ENCODE data around the gene HSPA1L.
"Not testable (repeated sequence)": the region's sequence is repeated elsewhere in the genome, so short reads cannot be mapped to it uniquely, and the experiment has no call there.

HSPA1L gene

GRCh38 chr6:31836474-31837368 is 21.6 kb upstream of the HSPA1L start:
- no peak for DNase-seq

GRCh38 chr6:31836047-31836473 is 21.0 kb upstream of the HSPA1L start:
- DNase-seq = peak; percentile 25

- DNase-seq = peak; percentile 99
Observed at GRCh38 chr6:31834367-31835250, 19.5 kb upstream of the HSPA1L start.

GRCh38 chr6:31831350-31832215 is 16.5 kb upstream of the HSPA1L start:
- DNase-seq = no peak

- DNase-seq = no peak
Observed at GRCh38 chr6:31830886-31831335, 15.8 kb upstream of the HSPA1L start.

- DNase-seq = peak; percentile 66
Observed at GRCh38 chr6:31829633-31830283, 14.7 kb upstream of the HSPA1L start.

- peak; percentile 100 for DNase-seq
Observed at GRCh38 chr6:31827286-31828079, 12.4 kb upstream of the HSPA1L start, which contains the start of gene HSPA1B. Gene HSPA1B, plus strand, starts transcription at chr6:31827738. Its CDS starts 213 bp downstream, at chr6:31827951.

GRCh38 chr6:31826793-31827285 is 11.8 kb upstream of the HSPA1L start:
- DNase-seq = no peak

- no peak for DNase-seq
Observed at GRCh38 chr6:31825553-31825952, 10.5 kb upstream of the HSPA1L start.

- DNase-seq = not testable (repeated sequence)
Observed at GRCh38 chr6:31823592-31824196, 8.6 kb upstream of the HSPA1L start.

GRCh38 chr6:31822036-31822821 is 7.1 kb upstream of the HSPA1L start:
- DNase-seq = peak; percentile 85

GRCh38 chr6:31821301-31822035 is 6.4 kb upstream of the HSPA1L start:
- peak; percentile 85 for DNase-seq

- not testable (repeated sequence) for DNase-seq
Observed at GRCh38 chr6:31820399-31820798, 5.3 kb upstream of the HSPA1L start.

- DNase-seq = no peak
Observed at GRCh38 chr6:31819871-31820299, 4.8 kb upstream of the HSPA1L start.

GRCh38 chr6:31817929-31818511 is 2.9 kb upstream of the HSPA1L start:
- not testable (repeated sequence) for DNase-seq

- not testable (repeated sequence) for DNase-seq
Observed at GRCh38 chr6:31817133-31817928, 2.2 kb upstream of the HSPA1L start.

- peak; percentile 99 for DNase-seq
Observed at GRCh38 chr6:31814677-31815024, 432 bp downstream of the HSPA1L start.

GRCh38 chr6:31813465-31813849 is 1.6 kb downstream of the HSPA1L start:
- DNase-seq = no peak

Measured in NCI-H510A treated with DMSO at 0.1 percent for 48 hours (cell line).